Kidney epithelial cell (primary cell): Measurements from ENCODE around the gene TRIM50. TPM values are rescaled to one million over a fixed set of nuclear protein-coding genes. Genes with fewer than 3 reads are reported as not detected.
"Not testable (repeated sequence)": the region's sequence is repeated elsewhere in the genome, so short reads cannot be mapped to it uniquely, and the experiment has no call there.

ENCODE experiments used
- DNase-seq: peaks from one replicate; pipeline ENCODE4 v3.0.0-alpha.2; 2010; ENCODE audit warnings: low read depth
- H3K27me3 ChIP-seq: 2 replicates; pipeline ENCODE4 v1.6.0; 2011; ENCODE audit warnings: low read length; ENCODE audit not compliant: control insufficient read depth, insufficient read depth
- H3K36me3 ChIP-seq: 2 replicates; pipeline ENCODE4 v1.5.1; 2011; ENCODE audit warnings: low read length; ENCODE audit not compliant: control insufficient read depth, insufficient read depth
- H3K4me3 ChIP-seq: 2 replicates; pipeline ENCODE4 v1.5.1; 2011; ENCODE audit warnings: low read depth, mild to moderate bottlenecking, control low read depth, low read length
- total RNA-seq: library from RNA; depleted of rRNA; stranded (reverse); fragments of >200 nt; gene quantifications from 2 replicates; pipeline ENCODE4 v1.2.3, GENCODE V29; 2015
- TF ChIP-seq, protein P1 (sequence below): IDR thresholded peaks from 2 replicates; pipeline ENCODE4 v1.5.1; 2011; ENCODE audit warnings: mild to moderate bottlenecking, moderate library complexity, low read length, control low read depth, inconsistent platforms; ENCODE audit not compliant: insufficient read depth, poor library complexity, severe bottlenecking

TRIM50 gene
- total RNA-seq, 1 donor from 2014 or later, result not detected

DNA sequence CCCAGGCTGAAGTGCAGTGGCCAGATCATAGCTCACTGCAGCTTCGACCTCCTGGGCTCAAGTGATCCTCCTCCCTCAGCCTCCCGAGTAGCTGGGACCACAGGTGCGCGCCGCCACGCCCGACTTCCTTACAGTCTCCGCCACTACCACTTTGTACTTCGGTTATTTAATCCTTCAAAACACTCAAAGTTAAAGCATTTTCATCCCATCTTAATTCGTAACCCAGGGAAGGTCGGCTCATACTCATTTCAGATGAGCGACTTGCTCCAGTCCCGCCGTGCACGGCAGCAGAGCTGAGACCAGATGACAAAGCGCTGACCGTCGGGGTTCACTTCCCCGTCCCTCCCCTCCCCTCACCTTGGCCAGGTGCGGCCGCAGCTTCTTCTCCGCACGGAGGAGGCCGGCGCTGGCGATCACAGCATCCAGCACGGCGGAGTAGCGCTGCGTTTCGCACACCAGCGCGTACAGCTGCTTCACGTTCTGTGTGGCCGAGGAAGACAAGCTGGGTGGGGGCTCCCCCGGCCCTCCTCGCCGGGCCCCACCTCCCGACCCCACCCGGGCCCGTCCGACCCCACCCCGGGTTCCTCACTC is 19.7 kb downstream of the TRIM50 start:
- TF ChIP-seq, protein P1, sequence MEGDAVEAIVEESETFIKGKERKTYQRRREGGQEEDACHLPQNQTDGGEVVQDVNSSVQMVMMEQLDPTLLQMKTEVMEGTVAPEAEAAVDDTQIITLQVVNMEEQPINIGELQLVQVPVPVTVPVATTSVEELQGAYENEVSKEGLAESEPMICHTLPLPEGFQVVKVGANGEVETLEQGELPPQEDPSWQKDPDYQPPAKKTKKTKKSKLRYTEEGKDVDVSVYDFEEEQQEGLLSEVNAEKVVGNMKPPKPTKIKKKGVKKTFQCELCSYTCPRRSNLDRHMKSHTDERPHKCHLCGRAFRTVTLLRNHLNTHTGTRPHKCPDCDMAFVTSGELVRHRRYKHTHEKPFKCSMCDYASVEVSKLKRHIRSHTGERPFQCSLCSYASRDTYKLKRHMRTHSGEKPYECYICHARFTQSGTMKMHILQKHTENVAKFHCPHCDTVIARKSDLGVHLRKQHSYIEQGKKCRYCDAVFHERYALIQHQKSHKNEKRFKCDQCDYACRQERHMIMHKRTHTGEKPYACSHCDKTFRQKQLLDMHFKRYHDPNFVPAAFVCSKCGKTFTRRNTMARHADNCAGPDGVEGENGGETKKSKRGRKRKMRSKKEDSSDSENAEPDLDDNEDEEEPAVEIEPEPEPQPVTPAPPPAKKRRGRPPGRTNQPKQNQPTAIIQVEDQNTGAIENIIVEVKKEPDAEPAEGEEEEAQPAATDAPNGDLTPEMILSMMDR, result no peak
- peak overlapping the region; percentile 55 for H3K4me3 ChIP-seq
- no peak for DNase-seq
- no peaks in the 10 kb centered on the region for H3K27me3 ChIP-seq
- H3K36me3 ChIP-seq, result no peaks in the 10 kb centered on the region

DNA sequence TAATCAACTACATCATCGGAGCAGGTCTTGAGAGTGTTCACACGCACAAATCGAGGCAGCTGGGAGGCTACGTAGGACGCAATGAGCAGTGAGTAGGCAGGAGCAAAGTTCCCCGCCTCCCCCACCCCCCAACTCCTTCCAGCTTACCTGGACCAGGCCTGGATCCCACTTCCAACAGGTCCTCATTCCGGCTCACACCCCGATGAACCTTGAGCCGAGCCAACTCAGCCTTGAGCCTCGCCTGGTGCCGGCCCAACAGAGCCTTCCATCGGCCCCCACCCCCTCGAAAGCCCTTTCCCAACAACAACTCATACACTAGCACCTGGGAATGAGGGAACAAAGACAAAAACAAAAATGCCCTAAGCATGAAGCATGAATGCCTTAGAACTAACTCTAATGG is 20.4 kb downstream of the TRIM50 start:
- TF ChIP-seq, protein P1, result no peak
- no peak for DNase-seq
- Histone ChIP-seq H3K4me3 (no peak overlapping the region), H3K36me3 (no peaks in the 10 kb centered on the region), H3K27me3 (no peaks in the 10 kb centered on the region)

DNA sequence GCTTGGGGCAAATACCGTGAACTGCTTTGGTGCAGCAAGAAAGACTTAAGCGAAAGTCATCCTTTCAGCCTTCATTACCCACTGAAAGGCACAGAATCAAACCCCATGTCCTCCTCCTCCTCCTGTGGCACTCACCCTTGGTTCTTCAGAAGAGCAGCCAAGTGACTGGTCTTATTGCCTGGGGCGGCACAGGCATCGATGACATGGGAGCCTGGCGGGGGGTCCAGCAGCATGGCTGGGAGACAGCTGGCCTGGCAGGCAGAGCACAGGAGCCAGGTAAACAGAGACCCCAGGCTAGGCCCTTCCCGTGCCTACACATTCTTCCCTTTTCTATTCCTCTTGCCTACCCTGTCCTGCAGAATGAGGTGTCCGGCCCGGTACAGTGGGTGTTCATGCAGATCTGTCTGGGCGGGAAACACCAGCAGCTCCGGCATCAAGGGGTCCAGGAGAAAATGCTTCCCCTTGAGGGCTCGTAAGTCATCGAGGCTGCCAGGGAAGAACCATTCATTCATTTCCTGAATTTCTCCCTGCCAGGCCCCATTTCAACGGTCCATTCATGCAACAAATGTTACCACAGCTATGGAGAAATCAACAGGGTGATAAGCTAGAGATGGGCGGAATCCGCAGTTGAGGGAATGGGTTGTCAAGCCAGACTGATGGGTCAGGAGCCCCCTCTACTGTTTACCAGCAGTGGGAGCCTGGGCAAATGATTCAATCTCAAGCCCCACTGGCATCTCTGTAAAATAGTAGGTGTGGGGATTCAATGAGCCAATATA is 23.1 kb downstream of the TRIM50 start:
- TF ChIP-seq, protein P1, result peak; percentile 4

DNA sequence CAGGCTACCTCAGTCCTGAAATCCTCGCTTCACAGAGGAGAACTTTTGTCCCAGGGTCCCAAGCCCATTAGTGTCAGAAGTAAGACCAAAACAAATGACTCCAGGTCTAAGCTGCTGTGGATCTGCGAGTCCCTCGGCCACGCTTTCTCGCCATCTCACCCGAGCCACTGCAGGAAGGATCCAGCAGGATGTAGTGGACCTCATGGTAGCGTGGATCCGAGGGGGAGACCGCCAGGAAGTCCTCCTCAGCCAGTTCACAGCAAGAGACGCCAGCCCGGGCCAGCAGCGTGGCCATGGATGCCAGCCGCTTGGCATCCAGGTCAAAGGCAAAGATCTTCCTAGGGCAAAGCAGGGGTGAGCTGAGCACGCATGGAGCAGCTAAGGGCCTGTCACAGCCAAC is 23.8 kb downstream of the TRIM50 start:
- no peak overlapping the region for H3K4me3 ChIP-seq
- no peak for DNase-seq
- TF ChIP-seq, protein P1, result no peak

More for the DNA sequence above, 23.1 kb downstream of the TRIM50 start:
- not testable (repeated sequence) for DNase-seq, H3K27me3 ChIP-seq, H3K4me3 ChIP-seq, H3K36me3 ChIP-seq

DNA sequence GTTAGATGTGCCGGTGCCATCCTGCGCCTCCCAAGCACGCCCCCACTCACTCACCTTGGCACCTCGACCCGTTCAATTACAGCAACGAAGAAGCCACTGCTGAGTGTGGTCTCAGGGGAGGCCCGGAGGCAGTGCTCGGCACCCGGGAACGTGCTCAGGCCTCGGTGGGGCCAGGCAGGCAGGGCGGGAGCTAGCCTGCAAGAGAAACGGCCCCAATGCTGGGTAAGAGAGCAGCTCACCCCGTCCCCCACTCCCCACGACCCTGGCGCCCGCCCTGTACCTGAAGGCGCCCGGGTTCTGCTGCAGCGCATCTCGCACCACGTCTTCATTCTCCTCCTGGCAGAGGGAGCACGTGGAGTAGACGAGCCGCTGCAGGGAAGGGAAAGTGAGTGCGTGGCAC is 24.3 kb downstream of the TRIM50 start:
- H3K4me3 ChIP-seq, result no peak overlapping the region
- H3K27me3 ChIP-seq, result no peaks in the 10 kb centered on the region
- no peak for DNase-seq
- TF ChIP-seq, protein P1, result no peak
- H3K36me3 ChIP-seq, result no peaks in the 10 kb centered on the region

More for the DNA sequence above, 23.8 kb downstream of the TRIM50 start:
- Histone ChIP-seq H3K36me3 (no peaks in the 10 kb centered on the region), H3K27me3 (no peaks in the 10 kb centered on the region)

DNA sequence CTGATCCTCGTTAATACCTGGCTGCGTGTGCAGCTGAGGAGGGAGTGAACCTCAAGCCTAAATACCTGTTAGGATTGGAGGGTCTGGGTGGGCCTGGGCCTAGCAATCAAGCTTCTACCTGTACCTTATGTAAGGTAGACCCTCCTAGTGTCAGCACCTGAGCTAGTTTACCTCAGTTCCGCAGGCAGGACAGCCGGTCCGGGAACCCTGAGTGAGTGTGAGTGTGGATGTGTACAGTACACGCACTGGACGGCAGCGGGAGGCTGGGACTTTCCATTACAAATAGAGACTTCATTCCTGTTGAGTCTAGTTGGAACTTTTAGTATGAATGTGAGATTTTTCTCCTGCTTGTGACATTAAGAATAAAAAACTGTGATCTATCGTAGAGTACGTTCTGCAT is 25.0 kb downstream of the TRIM50 start:
- not testable (repeated sequence) for H3K27me3 ChIP-seq, H3K36me3 ChIP-seq, DNase-seq, H3K4me3 ChIP-seq

DNA sequence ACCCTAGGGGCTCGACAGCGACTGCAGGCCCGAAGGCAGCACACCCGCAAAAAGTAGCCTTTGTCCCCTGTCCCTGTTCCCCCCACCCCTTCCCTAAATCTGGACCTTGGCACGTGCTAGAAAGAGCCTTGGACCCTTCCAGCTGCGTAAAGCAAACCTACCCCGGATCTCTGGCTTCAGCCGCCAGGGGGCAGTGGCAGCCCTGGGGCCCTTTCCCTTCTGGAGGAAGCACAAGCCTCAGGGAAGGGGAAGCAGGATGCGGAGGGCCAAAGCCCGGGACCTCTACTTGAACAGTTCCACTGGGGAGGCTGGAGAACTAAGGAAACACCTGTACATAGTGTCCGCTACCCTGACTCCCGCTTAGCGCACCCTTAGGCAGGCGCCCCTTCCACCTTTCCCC is 26.8 kb downstream of the TRIM50 start:
- not testable (repeated sequence) for H3K4me3 ChIP-seq, H3K27me3 ChIP-seq, H3K36me3 ChIP-seq, DNase-seq

DNA sequence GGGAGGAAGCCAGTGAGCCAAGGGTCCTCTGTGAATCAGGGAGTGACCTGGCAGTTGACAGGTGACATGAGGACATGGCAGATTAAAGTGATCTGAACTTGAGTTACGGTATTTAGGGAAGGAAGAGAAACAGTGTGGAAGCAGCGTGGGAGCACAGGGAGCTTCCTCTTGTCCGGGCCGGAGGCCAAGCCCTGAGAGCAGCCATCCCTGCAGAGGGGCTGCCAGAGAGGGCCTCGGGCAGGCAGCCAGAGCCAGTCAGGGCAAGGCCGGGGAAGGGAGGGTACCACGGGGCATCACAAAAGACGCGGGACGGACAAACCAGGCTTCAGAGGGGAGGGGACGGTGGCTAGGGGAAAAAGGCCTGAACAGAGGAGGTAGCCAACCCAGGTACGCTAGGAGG is 28.1 kb downstream of the TRIM50 start:
- not testable (repeated sequence) for H3K4me3 ChIP-seq, H3K36me3 ChIP-seq, DNase-seq, H3K27me3 ChIP-seq

DNA sequence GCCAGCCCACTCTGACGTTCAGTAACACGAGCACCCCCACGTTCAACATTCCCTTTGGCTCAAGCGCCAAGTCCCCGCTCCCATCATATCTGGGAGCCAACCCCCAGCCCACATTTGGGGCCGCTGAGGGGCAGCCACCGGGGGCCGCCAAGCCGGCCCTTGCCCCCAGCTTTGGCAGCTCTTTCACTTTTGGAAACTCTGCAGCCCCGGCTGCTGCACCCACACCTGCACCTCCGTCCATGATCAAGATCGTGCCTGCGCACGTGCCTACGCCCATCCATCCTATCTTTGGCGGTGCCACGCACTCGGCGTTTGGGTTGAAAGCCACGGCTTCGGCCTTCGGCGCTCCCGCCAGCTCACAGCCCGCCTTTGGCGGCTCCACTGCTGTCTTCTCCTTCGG is 30.2 kb downstream of the TRIM50 start:
- H3K4me3 ChIP-seq, result not testable (repeated sequence)

More for the DNA sequence above, 30.2 kb downstream of the TRIM50 start:
- DNase-seq, H3K36me3 ChIP-seq, H3K27me3 ChIP-seq: not testable (repeated sequence)
